Gastroesophageal sphincter (tissue), 3 donors: ENCODE results near the gene MYG1.

ENCODE experiments used
- CTCF ChIP-seq, 4 experiments: fragments of 200-600 bp in 2 of 4; fragments of 450-650 bp in 2 of 4; sonication (generic) in 1 of 4; IDR thresholded peaks; one replicate each; pipeline ENCODE4 v1.5.1; 2017 to 2019; ENCODE audit warnings: antibody characterized with exemption in 4 of 4, mild to moderate bottlenecking in 2 of 4, moderate library complexity in 2 of 4
- EP300 ChIP-seq: sonication (generic); formaldehyde crosslinking; IDR thresholded peaks from one replicate; pipeline ENCODE4 v1.6.1; 2017; ENCODE audit warnings: antibody characterized with exemption, mild to moderate bottlenecking
- POLR2A ChIP-seq, 2 donors: fragments of 450-650 bp; IDR thresholded peaks; one replicate each; pipeline ENCODE4 v1.6.1; 2017; ENCODE audit warnings: antibody characterized with exemption in 2 of 2, mild to moderate bottlenecking in 2 of 2, moderate library complexity in 1 of 2
- POLR2AphosphoS5 ChIP-seq: sonication (generic); formaldehyde crosslinking; IDR thresholded peaks from one replicate; pipeline ENCODE4 v1.6.1; 2017; ENCODE audit warnings: antibody characterized with exemption

GRCh38 chr12:53298164-53298563, 1.3 kb upstream of the MYG1 start:
- TF ChIP-seq POLR2A (IDR thresholded peaks at IDR 0.05) (no peak), CTCF (IDR thresholded peaks at IDR 0.05) (no peak), POLR2AphosphoS5 (no peak), EP300 (no peak)
